Adrenal gland (tissue), 12 donors: ENCODE measurements around the gene CREG1. TPM values are rescaled to one million over a fixed set of nuclear protein-coding genes. Genes with fewer than 3 reads are reported as not detected.

Experiments used
- DNase-seq, 7 donors: peaks; one replicate each; pipeline ENCODE4 v3.0.0-alpha.2; 2019 to 2020
- H3K27ac ChIP-seq, 5 donors: fragments of 200-600 bp; sonication (generic) in 4 of 5; 1 replicate in 3 of 5; 2 replicates in 2 of 5; pipeline versions ENCODE4 v1.5.1 to v1.8.0; 2016 to 2020; ENCODE audit warnings: mild to moderate bottlenecking in 1 of 5
- H3K27me3 ChIP-seq: fragments of 200-600 bp; 2 replicates; pipeline ENCODE4 v1.8.0; 2021
- H3K36me3 ChIP-seq, 2 donors: fragments of 200-600 bp; replicated peaks in 1 of 2; 1 replicate in 1 of 2; 2 replicates in 1 of 2; pipeline versions ENCODE4 v1.5.1 to v1.8.0; 2018 to 2022
- H3K4me1 ChIP-seq, 2 donors: fragments of 200-600 bp; replicated peaks in 1 of 2; 1 replicate in 1 of 2; 2 replicates in 1 of 2; pipeline versions ENCODE4 v1.5.1 to v1.8.0; 2018 to 2021
- H3K4me3 ChIP-seq, 4 donors: fragments of 200-600 bp; sonication (generic) in 3 of 4; one replicate each; pipeline ENCODE4 v1.5.1; 2016 to 2018
- H3K9me3 ChIP-seq, 3 donors: fragments of 200-600 bp; sonication (generic) in 1 of 3; replicated peaks in 1 of 3; 1 replicate in 2 of 3; 2 replicates in 1 of 3; pipeline versions ENCODE4 v1.5.1 to v1.8.0; 2016 to 2021
- POLR2A ChIP-seq, 2 donors: fragments of 450-650 bp; IDR thresholded peaks; one replicate each; pipeline ENCODE4 v1.6.1; 2017; ENCODE audit warnings: antibody characterized with exemption in 2 of 2, mild to moderate bottlenecking in 2 of 2, moderate library complexity in 1 of 2
- WGBS, 4 donors: extraction: QIAGEN DNeasy Blood & Tissue Kit in 2 of 4; methylation state at CpG; one replicate each; pipeline versions ENCODE4 v1.1.5 to v1.1.7; 2013 to 2017; 5-methylcytosine and 5-hydroxymethylcytosine counted together
- intact Hi-C, 2 donors: fragments of 100-400 bp; cut with DNase I; formaldehyde crosslinking; loops; one replicate each; pipeline versions ENCODE4 v1.14.1 to v1.15.0; 2022 to 2023
- polyA plus RNA-seq, 3 donors: library from polyadenylated mRNA; stranded (reverse); fragments of 200-250 nt in 2 of 3; fragments of 350-450 nt in 1 of 3; fragmentation: Illumina TruSeq in 1 of 3; extraction: RNeasy Lipid Tissue Mini Kit (QIAGEN cat#74804) in 1 of 3; gene quantifications; one replicate each; pipeline ENCODE4 v1.2.3, GENCODE V29; 2013 to 2014
- total RNA-seq, 9 donors: library from RNA; depleted of rRNA in 4 of 9; stranded (reverse); fragments of >200 nt in 4 of 9; fragments of 120-200 nt in 1 of 9; fragmentation: NEBNext Ultra II Directional in 1 of 9; extraction: Animal tissue kit (Norgen Biotek cat#: 25700) in 1 of 9; gene quantifications; one replicate each; pipeline versions ENCODE4 v1.1.0 to v1.2.4, GENCODE V29; 2013 to 2023
- TF ChIP-seq, protein P1 (sequence below), 6 experiments: fragments of 450-650 bp in 4 of 6; fragments of 200-600 bp in 2 of 6; sonication (generic) in 1 of 6; IDR thresholded peaks; 1 replicate in 5 of 6; 2 replicates in 1 of 6; pipeline versions ENCODE4 v1.5.1 to v1.8.0; 2016 to 2021; ENCODE audit warnings: antibody characterized with exemption in 6 of 6, mild to moderate bottlenecking in 2 of 6, moderate library complexity in 1 of 6
- donor health status: healthy with polysubstance abuse.
- donor health status: Bipolar disorder and iron deficiency.
- donor health status: DM: yes; HTN: yes; CAD: no.
- donor health status: DM: no; HTN: no; CAD: no.
- donor health status: DM: no; HTN: no; CAD: no.
- donor health status: DM: yes; HTN: yes; CAD: no.

Gene CREG1
- total and polyA plus RNA-seq, 12 donors, result 69.8 to 605 (median 227) TPM

DNA sequence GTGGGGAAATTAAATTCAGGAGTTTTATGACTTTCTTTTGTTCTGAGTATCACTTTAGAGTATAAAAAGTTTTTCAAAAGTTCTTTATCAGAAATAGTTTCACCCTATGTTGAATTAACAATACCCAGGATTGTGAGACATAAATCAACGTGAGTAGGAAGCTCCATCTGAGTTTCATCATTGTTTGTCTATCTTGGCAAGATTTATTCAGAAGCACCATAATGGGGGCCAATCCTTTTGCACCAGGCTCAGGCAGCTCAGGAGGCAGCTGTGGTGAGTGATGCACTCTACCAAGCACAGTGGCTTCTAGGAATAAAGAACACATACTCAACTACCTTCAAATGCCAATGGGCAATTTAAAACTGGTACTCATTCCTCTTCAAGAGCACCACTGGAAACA is 12.0 kb downstream of the CREG1 start:
- intact Hi-C loops, result loop anchor here in 1 of 2 donors (10.0 kb wide), 1 partner anchor 267 kb away; no protein-coding TSS in a partner anchor
- Histone ChIP-seq H3K27ac (no peak overlapping the region), H3K4me1 (no peaks in the 10 kb centered on the region), H3K36me3 (peaks cover 0 to 19% of the 10 kb centered on the region in 2 donors), H3K4me3 (no peak overlapping the region), H3K27me3 (no peaks in the 10 kb centered on the region), H3K9me3 (no peaks in the 10 kb centered on the region)
- no peak for TF ChIP-seq POLR2A (IDR thresholded peaks at IDR 0.05)
- TF ChIP-seq, protein P1, sequence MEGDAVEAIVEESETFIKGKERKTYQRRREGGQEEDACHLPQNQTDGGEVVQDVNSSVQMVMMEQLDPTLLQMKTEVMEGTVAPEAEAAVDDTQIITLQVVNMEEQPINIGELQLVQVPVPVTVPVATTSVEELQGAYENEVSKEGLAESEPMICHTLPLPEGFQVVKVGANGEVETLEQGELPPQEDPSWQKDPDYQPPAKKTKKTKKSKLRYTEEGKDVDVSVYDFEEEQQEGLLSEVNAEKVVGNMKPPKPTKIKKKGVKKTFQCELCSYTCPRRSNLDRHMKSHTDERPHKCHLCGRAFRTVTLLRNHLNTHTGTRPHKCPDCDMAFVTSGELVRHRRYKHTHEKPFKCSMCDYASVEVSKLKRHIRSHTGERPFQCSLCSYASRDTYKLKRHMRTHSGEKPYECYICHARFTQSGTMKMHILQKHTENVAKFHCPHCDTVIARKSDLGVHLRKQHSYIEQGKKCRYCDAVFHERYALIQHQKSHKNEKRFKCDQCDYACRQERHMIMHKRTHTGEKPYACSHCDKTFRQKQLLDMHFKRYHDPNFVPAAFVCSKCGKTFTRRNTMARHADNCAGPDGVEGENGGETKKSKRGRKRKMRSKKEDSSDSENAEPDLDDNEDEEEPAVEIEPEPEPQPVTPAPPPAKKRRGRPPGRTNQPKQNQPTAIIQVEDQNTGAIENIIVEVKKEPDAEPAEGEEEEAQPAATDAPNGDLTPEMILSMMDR (IDR thresholded peaks at IDR 0.05), result no peak
- no peak for DNase-seq
- 0 to 25% (median 10%) methylated on average over 1 of the region's 1 CpG for WGBS, 4 donors

DNA sequence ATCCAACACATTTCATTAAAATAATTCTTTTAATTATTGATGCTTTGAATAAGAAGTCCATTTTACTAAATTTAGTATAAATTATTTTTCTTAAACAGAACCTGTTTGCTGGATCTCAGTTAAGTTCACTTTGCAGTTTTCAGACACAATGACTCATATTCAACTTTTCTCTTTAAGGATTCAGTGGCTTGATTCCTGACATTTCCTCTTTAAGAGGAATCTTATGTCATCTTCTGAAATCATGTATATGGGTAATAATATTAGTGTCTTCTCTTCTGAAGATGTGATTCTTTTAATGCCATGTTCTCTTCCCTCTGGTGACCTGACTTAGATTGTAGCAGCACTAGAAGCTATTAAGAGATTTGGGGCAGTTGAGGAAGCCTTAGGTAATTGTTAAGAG is 12.6 kb downstream of the CREG1 start:
- H3K4me3 ChIP-seq, result no peak overlapping the region
- H3K27me3 ChIP-seq, result no peaks in the 10 kb centered on the region
- no peaks in the 10 kb centered on the region for H3K4me1 ChIP-seq
- H3K9me3 ChIP-seq, result no peaks in the 10 kb centered on the region
- DNase-seq, result no peak
- intact Hi-C loops, result loop anchor here in 1 of 2 donors (10.0 kb wide), 1 partner anchor 266 kb away; no protein-coding TSS in a partner anchor
- H3K36me3 ChIP-seq, result peaks cover 0 to 16% of the 10 kb centered on the region in 2 donors
- TF ChIP-seq, protein P1 (IDR thresholded peaks at IDR 0.05), result no peak
- TF ChIP-seq POLR2A (IDR thresholded peaks at IDR 0.05), result no peak
- no peak overlapping the region for H3K27ac ChIP-seq

DNA sequence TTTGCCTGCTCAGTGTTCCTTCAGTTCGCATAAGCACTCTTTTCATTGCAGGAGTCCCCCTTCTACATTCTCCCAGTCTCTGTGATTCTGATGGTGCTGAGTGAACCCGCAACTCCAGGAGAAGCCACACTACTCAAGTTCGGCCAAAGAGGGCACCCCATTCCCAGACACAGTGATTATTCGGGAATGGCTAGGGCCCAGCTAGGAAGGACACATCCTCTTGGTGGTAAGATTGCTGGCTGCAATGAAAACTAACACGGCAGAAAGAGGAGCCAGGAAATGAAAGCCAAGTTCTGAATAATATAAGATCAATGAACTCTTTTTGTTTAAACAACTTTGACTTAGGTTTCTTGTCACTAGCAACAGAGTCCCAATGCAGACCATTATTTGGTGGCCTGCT is 14.9 kb downstream of the CREG1 start:
- no peaks in the 10 kb centered on the region for H3K9me3 ChIP-seq
- no peaks in the 10 kb centered on the region for H3K36me3 ChIP-seq
- DNase-seq, result no peak
- H3K27me3 ChIP-seq, result no peaks in the 10 kb centered on the region
- WGBS, 4 donors, result 55 to 61% (median 59%) methylated on average over 5 of the region's 5 CpGs
- no peak for TF ChIP-seq POLR2A (IDR thresholded peaks at IDR 0.05)
- TF ChIP-seq, protein P1 (IDR thresholded peaks at IDR 0.05), result no peak
- no peaks in the 10 kb centered on the region for H3K4me1 ChIP-seq
- H3K27ac ChIP-seq, result no peak overlapping the region
- no peak overlapping the region for H3K4me3 ChIP-seq
- intact Hi-C loops, result loop anchor here in 1 of 2 donors (10.0 kb wide), 1 partner anchor 274 kb away; no protein-coding TSS in a partner anchor

DNA sequence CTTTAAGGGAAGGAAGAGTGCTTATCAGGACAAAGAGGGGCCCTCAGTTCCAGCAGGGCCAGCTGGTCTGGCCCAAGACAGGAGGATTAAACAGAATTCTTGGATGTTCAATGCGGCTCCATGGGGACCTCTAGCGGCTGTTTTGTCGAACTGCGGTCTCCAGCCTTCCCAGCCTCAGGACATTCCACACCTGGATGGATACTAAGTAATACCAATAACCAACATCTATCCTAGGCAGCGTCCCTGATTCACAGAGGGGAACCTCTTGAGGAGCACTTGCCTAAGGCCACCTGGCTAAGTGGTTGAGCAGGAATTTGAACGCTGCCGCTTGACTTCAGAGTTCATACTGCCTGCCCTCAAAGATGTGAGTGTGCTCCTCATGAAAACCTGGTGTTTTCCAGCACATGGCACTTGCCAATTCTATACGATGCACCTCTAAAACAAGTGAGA is 19.7 kb downstream of the CREG1 start:
- TF ChIP-seq, protein P1 (IDR thresholded peaks at IDR 0.05), result peak; percentile 70 to 91 (median 80)
- TF ChIP-seq POLR2A (IDR thresholded peaks at IDR 0.05), result no peak
- H3K36me3 ChIP-seq, result no peaks in the 10 kb centered on the region
- H3K4me1 ChIP-seq, result no peaks in the 10 kb centered on the region
- WGBS, 4 donors, result 4 to 8% (median 7%) methylated on average over 6 to 8 of the region's 8 CpGs
- H3K27ac ChIP-seq, result no peak overlapping the region
- DNase-seq, result peak; percentile 58 to 89 (median 70)
- H3K27me3 ChIP-seq, result no peaks in the 10 kb centered on the region
- H3K4me3 ChIP-seq, result no peak overlapping the region
- intact Hi-C loops, result loop anchor here (5.0 to 10.0 kb wide), 4 partner anchors 77 to 467 kb away; no protein-coding TSS in a partner anchor
- no peaks in the 10 kb centered on the region for H3K9me3 ChIP-seq
